Eye (tissue), 1 donor: ENCODE results near the gene METTL1.
A peak's percentile ranks its signal among the peaks of the same experiment; 100 is the strongest.

Source experiments
- DNase-seq: peaks from one replicate; pipeline ENCODE4 v3.0.0-alpha.2; 2015

Gene METTL1

DNA sequence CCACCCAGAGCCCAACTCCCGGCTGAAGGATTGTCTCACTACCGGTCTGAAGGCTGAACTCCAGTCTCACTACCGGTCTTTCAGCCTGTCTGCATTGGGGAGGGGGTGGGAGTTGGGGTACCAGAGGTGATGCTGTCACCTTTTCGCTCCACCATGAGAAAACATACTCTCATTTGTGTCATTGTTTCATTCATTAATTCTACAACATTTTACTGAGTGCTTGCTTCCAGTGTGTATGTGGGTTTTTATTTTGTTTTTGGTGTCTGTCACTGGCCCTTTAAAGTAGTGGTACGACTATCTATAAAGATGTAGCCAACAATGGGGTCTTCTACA, 19.3 kb downstream of the METTL1 start:
- DNase-seq: no peak

- DNase-seq: peak; percentile 99
These were observed 19.9 kb downstream of the METTL1 start, which contains the start of gene CDK4 for GRCh38 chr12:57751788-57752667. Gene CDK4 (minus strand): TSS chr12:57752310. CDS start chr12:57751717, 593 bp downstream.

DNA sequence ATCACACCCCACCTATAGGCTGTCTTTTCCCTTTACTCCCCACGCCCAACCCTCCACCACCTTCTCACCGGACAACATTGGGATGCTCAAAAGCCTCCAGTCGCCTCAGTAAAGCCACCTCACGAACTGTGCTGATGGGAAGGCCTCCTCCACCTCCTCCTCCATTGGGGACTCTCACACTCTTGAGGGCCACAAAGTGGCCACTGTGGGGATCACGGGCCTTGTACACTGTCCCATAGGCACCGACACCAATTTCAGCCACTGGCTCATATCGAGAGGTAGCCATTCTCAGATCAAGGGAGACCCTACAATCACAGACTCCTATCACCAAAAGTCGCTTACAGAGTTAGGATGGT, 20.5 kb downstream of the METTL1 start:
- DNase-seq: no peak

DNA sequence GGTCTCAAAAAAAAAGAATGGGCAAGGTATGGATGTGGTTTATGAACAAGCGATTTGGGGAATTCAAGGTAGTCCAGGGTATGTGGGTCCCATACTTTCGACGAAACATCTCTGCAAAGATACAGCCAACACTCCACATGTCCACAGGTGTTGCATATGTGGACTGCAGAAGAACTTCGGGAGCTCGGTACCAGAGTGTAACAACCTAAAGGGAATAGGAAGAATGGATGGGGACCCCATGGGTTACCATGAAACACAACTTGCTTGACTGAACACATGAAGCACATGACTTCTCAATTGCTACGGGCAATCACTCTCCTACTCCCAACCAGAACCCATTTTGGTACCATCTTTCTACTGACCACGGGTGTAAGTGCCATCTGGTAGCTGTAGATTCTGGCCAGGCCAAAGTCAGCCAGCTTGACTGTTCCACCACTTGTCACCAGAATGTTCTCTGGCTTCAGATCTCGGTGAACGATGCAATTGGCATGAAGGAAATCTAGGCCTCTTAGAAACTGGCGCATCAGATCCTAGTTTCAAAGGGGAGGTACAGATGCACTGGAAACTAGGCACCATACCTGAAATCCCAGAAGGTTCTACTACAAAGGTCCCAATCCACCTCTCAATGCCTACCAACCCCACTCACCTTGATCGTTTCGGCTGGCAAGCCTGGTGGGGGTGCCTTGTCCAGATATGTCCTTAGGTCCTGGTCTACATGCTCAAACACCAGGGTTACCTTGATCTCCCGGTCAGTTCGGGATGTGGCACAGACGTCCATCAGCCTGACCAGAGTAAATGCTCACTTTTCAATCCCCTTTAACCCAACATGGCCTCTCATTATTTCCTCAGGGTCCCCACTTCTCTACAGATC, 21.1 kb downstream of the METTL1 start:
- no peak for DNase-seq

DNA sequence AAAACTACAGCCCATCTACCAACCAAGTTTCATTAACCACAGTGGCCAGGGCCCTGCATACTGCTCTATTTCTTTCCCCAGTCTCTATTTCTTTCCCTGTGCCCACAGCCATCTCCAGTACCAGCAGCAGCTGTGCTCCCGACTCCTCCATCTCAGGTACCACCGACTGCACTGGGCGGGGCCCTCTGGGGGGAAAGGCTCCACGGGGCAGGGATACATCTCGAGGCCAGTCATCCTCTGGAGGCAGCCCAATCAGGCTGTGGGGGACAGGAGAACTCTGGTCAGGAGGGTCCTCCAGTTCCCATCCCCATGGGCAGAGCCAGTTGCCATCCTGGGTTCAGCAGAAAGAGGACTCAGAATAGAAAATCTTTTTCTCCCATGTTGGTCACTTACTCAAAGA, 22.8 kb downstream of the METTL1 start:
- DNase-seq: no peak

- DNase-seq: no peak
These were observed 25.9 kb downstream of the METTL1 start for GRCh38 chr12:57746025-57746424.

DNA sequence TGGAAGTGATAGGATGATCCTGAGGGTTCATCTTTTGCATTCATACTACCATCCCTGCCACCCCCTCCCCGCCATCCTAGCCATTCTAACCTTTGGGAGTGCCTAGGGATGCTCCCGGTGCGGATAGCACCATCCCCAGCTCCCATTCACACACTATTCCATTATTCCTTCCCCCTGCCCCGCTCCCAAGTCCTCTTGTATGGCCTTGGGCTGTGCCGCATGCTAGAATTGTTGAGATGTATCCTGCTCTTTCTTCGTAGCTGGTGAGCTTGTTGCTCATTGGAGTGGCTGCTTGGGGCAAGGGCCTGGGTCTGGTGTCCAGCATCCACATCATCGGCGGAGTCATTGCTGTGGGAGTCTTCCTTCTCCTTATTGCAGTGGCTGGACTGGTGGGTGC, 26.4 kb downstream of the METTL1 start:
- no peak for DNase-seq

DNA sequence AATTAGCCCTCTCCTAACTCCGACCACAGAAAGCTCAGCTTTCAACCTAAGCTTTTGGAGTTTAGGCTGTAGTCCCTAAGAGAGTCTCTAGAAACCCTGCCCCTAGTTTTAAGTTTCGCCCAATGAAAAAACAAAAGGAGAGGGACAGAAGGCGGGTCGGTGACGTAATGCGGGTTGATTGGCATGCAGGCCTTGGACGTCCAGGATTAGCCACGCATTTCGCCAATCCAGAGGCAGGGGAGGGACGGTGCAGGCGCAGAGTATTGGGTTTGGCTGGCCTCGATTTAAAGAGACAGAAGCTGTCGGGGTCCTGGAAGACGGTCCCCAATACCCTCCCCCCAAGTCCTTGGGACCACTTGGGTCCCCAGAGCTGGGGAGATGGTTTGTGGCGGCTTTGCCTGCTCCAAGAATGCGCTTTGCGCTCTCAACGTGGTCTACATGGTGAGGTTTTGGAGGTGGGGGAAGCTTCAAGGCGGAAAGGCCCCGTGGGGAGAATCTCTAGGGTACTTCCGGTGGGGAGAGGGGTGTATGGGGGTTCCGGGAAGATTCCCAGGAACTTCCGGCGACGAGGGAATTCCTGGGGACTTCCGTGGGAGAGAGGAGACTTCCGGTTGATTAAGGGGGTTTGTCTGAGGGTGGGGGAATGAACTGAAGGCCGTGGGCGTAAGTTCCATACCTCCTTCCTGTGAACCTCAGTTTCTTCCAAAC, 27.0 kb downstream of the METTL1 start, which contains the start of gene TSPAN31:
TSPAN31 (plus strand) TSS at position 263 of the 708 bp plus-strand sequence; CDS start at position 379, 116 bp downstream.
- peak; percentile 99 for DNase-seq

GRCh38 chr12:57744194-57744776, 27.6 kb downstream of the METTL1 start:
- no peak for DNase-seq

DNA sequence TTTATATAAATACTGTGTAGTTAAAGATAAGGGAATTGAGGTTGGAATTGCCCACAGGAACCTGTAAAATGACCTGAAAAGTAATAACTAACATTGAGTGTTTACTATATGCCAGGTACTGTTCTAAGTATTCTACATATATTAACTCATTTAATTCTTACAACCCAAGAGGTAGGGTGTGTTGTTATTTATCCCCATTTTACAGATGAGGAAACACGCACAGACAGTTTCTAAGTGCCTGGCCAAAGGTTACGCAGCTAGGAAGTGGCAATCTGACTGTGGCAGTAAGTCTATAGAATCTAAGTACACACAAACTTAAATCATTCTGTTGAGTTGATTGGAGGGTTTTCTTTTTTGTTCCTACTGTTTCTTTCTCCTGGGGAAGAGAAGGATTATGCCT, 28.1 kb downstream of the METTL1 start:
- DNase-seq: no peak

DNA sequence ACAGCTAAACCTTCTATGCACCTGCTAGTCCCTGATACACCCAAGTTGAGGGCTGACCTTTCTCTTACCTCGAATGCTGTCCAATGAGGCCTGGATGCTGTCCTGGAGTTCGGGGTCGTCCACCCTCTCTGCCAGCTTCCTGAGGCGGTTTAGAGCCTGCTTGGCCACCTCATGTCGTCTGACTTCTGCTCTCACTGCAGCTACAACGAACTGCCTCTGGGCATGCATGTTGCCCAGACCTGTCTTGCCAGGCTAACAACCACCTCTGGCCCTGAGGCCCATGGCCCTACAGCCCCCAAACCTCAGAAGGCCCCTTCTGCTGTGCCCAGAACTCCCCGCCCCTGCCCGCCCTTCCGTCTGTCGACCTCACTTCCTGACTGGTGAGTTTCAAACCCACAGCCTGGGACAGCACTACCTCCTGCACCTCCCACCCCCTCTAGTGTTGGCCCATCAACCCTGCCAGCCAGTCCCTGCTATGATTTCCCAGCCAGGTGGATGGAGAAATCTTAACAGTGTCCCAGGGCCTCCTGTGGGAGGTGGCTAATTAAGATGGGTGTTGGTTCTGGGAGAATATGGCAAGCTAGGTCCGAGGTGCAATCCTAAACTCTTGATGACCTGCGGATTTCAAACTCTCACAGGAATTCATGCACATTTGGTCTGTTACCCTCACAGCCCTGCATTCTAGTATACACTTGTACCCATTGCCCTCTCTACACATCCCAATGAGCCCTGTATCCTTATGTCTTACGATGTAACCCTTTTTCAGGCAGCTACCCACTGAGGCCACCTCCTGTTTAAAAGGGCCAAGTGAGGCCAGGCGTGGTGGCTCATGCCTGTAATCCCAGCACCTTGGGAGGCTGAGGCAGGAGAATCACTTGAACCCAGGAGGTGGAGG, 29.8 kb downstream of the METTL1 start:
- no peak for DNase-seq

DNA sequence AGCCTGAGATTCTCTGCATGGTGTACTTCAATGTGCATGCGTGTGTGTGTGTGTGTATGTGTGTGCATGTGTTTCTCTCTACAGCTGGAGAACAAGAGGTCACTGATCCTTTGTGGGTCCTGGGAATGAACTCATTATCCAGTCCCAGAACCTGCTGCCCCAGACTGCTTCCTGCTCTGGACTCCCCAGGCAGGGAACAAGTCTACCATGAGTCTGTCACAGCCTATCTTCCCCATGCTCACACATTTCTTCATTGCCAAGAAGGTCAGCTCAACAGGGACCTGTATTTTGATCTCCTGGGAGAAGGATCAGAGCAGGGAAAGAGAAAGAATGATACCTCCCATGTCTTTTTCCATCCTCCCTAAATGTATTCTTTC, 30.5 kb downstream of the METTL1 start:
- DNase-seq: no peak

DNA sequence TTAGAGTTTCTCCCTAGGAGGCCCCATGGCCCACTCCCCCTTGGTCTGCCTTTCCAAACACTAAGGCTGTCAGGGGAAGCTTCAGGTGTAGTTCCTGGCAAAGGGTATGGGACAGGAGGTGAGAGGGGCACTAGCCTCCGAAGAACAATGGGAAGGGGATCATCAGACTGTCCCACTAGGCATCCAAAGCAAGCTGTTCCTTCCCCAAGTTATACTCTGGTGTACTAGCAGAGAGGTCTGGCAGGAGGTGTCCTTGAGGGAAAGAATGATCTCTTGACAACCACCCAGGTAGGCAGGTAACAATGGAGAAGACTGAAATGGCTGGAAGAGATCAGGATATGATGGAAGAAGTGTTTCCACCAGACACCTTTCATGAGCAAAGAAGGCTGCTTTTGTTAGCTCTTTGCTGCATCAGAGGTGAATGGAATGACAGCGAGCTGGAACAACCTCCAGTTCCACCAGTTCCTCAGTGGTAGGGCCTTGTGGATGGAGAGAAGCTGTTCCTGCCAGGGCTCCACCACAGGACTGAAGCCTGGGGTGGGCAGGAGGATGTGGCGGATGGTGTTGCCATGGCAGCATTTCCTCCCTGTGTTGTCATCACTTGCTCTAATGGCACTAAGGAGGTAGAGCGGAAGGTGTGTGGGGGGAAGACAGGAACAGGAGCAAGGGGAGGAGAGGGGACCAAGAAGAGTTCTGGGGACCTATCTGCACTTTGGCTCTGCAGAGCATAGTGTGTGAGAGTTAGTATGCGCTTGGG, 31.1 kb downstream of the METTL1 start:
- no peak for DNase-seq

GRCh38 chr12:57739914-57740538, 31.9 kb downstream of the METTL1 start:
- no peak for DNase-seq

DNA sequence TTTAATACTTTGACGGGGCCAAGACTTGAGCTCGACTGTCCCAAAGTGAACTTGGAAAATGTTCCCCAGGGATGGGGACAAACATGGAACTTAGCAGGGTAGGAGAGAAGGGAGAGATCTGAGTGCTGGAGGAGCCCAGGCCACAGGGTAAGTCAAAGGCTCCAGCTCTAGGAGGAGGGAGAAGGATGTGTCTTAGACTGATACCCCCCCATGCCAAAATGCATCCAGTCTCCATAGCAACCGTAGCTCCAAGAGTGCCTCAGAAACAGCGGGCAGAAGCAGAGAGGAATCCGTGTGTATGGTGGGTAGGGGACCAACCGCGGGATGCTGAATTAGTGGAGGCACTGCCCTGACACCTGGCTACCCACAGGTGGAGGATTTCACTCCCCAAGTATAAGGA, 32.5 kb downstream of the METTL1 start:
- no peak for DNase-seq

DNA sequence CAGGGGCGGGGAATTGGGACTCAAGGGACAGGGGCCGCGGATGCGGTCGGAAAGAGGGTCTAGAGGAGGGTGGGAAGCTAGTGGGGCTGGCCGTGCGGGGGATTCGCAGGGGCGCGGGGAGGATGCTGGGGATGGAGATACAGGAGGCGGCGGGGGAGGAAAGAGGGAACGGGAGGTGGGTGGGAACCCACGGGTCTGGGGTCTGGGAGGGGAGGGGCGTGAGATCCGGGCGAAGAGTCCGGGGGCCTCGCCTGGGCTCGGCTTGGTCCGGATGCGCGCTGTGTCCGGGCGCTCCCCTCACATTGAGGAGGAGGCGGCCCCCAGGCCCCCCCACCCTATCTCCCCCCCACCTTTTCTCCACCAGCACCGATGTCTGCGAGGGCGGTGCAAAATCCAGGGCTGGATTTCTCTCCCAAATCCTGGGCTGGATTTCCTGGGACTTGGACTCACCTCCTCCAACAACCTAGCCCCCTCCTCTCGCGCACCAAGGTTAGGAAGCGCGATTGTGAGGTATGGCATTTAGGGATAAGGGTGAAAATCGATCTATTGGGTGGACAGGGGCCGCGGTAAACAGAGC, 33.2 kb downstream of the METTL1 start, which contains the start of gene AGAP2:
AGAP2 (minus strand) TSS at position 82 of the 577 bp plus-strand sequence. CDS start 496 bp downstream, outside the sequence.
- peak; percentile 87 for DNase-seq

- peak; percentile 71 for DNase-seq
These were observed 34.1 kb downstream of the METTL1 start for GRCh38 chr12:57737467-57738460.

- peak; percentile 48 for DNase-seq
These were observed 35.0 kb downstream of the METTL1 start for GRCh38 chr12:57736741-57737466.
